ENCODE measurements around the gene ZIC3.

DNA sequence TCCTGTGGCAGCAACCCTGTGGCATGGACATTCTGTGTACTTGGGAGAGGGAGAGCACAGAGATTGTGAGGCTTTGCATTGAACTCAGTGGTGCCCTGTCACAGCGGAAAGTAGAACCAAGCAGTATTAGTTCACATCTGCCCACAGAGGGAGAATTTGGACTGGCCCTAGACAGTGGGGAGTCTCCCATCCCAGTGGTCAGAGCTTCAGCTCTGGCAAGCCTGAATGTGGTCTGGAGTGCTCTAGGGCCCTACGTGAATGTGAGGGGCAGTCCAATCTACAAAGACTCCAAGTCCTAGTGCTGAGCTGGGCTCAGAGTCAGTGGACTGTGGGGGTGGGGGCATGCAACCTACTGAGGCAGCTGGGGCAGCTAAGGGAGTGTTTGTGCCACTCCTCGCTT, 34.8 kb downstream of the ZIC3 start:
- TF ChIP-seq, protein P1, sequence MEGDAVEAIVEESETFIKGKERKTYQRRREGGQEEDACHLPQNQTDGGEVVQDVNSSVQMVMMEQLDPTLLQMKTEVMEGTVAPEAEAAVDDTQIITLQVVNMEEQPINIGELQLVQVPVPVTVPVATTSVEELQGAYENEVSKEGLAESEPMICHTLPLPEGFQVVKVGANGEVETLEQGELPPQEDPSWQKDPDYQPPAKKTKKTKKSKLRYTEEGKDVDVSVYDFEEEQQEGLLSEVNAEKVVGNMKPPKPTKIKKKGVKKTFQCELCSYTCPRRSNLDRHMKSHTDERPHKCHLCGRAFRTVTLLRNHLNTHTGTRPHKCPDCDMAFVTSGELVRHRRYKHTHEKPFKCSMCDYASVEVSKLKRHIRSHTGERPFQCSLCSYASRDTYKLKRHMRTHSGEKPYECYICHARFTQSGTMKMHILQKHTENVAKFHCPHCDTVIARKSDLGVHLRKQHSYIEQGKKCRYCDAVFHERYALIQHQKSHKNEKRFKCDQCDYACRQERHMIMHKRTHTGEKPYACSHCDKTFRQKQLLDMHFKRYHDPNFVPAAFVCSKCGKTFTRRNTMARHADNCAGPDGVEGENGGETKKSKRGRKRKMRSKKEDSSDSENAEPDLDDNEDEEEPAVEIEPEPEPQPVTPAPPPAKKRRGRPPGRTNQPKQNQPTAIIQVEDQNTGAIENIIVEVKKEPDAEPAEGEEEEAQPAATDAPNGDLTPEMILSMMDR (IDR thresholded peaks at IDR 0.05; ENCODE audit: low read length): no peak
- no peak for TF ChIP-seq EZH2 (optimal IDR thresholded peaks at IDR 0.05; ENCODE audit: low read depth, low read length)
- no peak for TF ChIP-seq EZH2phosphoT487 (IDR thresholded peaks at IDR 0.05; ENCODE audit: low read length)

Data from MM.1S (cell line).